ENCODE data around the gene NTNG2.

The NTNG2 gene

GRCh38 chr9:132155568-132155895 lies 6.3 kb upstream of the NTNG2 start:
- TF ChIP-seq, protein P1, sequence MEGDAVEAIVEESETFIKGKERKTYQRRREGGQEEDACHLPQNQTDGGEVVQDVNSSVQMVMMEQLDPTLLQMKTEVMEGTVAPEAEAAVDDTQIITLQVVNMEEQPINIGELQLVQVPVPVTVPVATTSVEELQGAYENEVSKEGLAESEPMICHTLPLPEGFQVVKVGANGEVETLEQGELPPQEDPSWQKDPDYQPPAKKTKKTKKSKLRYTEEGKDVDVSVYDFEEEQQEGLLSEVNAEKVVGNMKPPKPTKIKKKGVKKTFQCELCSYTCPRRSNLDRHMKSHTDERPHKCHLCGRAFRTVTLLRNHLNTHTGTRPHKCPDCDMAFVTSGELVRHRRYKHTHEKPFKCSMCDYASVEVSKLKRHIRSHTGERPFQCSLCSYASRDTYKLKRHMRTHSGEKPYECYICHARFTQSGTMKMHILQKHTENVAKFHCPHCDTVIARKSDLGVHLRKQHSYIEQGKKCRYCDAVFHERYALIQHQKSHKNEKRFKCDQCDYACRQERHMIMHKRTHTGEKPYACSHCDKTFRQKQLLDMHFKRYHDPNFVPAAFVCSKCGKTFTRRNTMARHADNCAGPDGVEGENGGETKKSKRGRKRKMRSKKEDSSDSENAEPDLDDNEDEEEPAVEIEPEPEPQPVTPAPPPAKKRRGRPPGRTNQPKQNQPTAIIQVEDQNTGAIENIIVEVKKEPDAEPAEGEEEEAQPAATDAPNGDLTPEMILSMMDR (IDR thresholded peaks at IDR 0.05; ENCODE audit: borderline replicate concordance, insufficient read depth, low read depth, low read length): no peak
- H3K4me3 ChIP-seq (ENCODE audit: low read depth, low read length): no peak overlapping the region

DNA sequence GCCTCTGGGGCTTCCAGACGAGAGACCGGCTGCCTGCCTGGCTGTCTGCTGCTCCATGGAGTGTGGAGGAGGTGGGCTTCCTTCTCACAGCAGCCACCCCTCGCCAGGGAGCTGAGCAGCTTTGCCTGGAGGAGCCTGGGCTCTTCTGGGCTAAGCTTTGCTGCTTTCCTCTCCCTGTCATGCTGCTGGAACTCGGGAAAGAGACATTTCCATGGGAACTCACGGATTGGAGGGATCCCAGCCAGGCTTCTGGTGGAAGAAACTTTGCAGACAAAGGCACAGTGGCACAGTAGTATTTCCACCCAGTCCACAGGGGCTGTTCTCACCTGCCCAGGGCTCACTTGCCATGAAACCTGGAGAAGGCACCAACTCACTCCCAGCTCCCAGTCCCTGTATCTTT lies 5.6 kb upstream of the NTNG2 start:
- TF ChIP-seq, protein P1 (IDR thresholded peaks at IDR 0.05; ENCODE audit: borderline replicate concordance, insufficient read depth, low read depth, low read length): no peak
- H3K4me3 ChIP-seq (ENCODE audit: low read depth, low read length): no peak overlapping the region

- TF ChIP-seq, protein P1 (IDR thresholded peaks at IDR 0.05; ENCODE audit: borderline replicate concordance, insufficient read depth, low read depth, low read length): no peak
- no peak overlapping the region for H3K4me3 ChIP-seq (ENCODE audit: low read depth, low read length)
Measured at GRCh38 chr9:132157347-132158116, 4.3 kb upstream of the NTNG2 start.

GRCh38 chr9:132160802-132161742 lies 786 bp upstream of the NTNG2 start:
- peak overlapping the region; percentile 21 for H3K4me3 ChIP-seq (ENCODE audit: low read depth, low read length)
- TF ChIP-seq, protein P1 (IDR thresholded peaks at IDR 0.05; ENCODE audit: borderline replicate concordance, insufficient read depth, low read depth, low read length): no peak

GRCh38 chr9:132162764-132163456 lies 1.1 kb downstream of the NTNG2 start:
- TF ChIP-seq, protein P1 (IDR thresholded peaks at IDR 0.05; ENCODE audit: borderline replicate concordance, insufficient read depth, low read depth, low read length): no peak
- H3K4me3 ChIP-seq (ENCODE audit: low read depth, low read length): no peak overlapping the region

DNA sequence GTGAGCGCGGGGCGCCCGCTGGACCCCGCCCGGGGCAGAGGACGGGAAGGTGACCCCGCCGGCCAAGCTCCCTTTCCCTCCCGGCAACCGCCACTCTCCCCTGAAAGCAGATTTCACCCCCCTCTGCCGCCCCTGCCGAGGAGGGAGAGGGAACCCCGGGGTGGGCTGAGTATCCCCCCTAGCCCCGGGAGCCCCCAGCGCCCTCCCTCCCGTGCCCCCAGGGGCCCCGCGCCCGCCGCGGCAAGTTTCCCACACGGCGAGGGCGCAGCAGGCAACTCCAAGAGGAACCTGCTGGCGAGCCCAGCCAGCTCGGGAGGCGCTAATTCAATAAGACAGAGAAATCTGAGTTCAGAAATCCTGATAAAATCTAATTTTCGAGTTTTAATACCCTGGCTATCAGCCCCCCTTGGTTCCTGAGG lies 1.6 kb downstream of the NTNG2 start:
- no peak overlapping the region for H3K4me3 ChIP-seq (ENCODE audit: low read depth, low read length)
- TF ChIP-seq, protein P1 (IDR thresholded peaks at IDR 0.05; ENCODE audit: borderline replicate concordance, insufficient read depth, low read depth, low read length): no peak
